GM19240 (cell line): ENCODE measurements around the gene ATRIP.

Experiments used
- DNase-seq: peaks from one replicate; pipeline ENCODE4 v3.0.0; 2011; ENCODE audit warnings: low spot score; ENCODE audit not compliant: insufficient read length

ATRIP gene

GRCh38 chr3:48502121-48502520 is 55.6 kb downstream of the ATRIP start:
- DNase-seq = no peak

GRCh38 chr3:48502728-48503168 is 56.2 kb downstream of the ATRIP start:
- no peak for DNase-seq

- DNase-seq = no peak
Measured at GRCh38 chr3:48503401-48504050, 57.0 kb downstream of the ATRIP start.

- DNase-seq = no peak
Measured at GRCh38 chr3:48504051-48504946, 57.8 kb downstream of the ATRIP start, which contains the start of gene SHISA5. TSS of gene SHISA5 (minus strand) at chr3:48504174. CDS start at chr3:48504094, 80 bp downstream.

- no peak for DNase-seq
Measured at GRCh38 chr3:48505146-48505545, 58.6 kb downstream of the ATRIP start.

- DNase-seq = no peak
Measured at GRCh38 chr3:48505968-48506504, 59.5 kb downstream of the ATRIP start.

GRCh38 chr3:48507256-48508061 is 60.9 kb downstream of the ATRIP start:
- DNase-seq = peak; percentile 74

- DNase-seq = no peak
Measured at GRCh38 chr3:48511551-48511950, 65.0 kb downstream of the ATRIP start.

- DNase-seq = no peak
Measured at GRCh38 chr3:48514431-48515227, 68.1 kb downstream of the ATRIP start.
